Measurements from ENCODE around the gene MIOS.

DNA sequence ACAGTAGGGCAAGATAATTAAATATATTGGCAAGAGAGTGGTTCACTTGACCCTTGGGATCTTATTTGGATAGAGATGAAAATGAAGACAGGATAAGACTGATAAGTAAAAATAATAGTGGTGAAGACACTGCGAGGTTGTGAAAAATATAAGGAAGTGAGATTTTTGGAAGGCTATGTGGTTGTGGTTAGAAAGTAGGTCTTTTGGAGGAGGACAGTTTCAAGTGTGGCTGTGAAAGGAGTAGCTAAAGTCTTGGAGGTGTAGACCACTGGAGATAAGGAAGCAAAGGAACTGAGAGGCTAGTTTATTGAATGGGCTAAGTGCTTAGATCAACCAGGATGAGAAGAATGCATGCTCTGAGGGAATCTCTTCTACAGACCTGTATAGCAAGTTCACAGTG is 11.2 kb downstream of the MIOS start:
- TF ChIP-seq TARDBP (IDR thresholded peaks at IDR 0.05) (no peak), BHLHE40 (IDR thresholded peaks at IDR 0.05; ENCODE audit: borderline replicate concordance) (no peak), ELF4 (IDR thresholded peaks at IDR 0.05) (no peak), SP1 (IDR thresholded peaks at IDR 0.05) (no peak), SUZ12 (IDR thresholded peaks at IDR 0.05) (no peak), NFRKB (IDR thresholded peaks at IDR 0.05) (no peak), L3MBTL2 (conservative IDR thresholded peaks at IDR 0.05) (no peak), CTBP1 (IDR thresholded peaks at IDR 0.05; ENCODE audit: borderline replicate concordance) (no peak), FOXA1 (IDR thresholded peaks at IDR 0.05) (no peak), ARNT (IDR thresholded peaks at IDR 0.05) (no peak), FOXK2 (IDR thresholded peaks at IDR 0.05) (no peak), FOXM1 (IDR thresholded peaks at IDR 0.05; ENCODE audit: borderline replicate concordance) (no peak), LEF1 (IDR thresholded peaks at IDR 0.05; ENCODE audit: borderline replicate concordance) (no peak), HDGF (IDR thresholded peaks at IDR 0.05; ENCODE audit: borderline replicate concordance) (no peak)

Measured in HEK293T (cell line).